Kidney (tissue), 14 donors: Measurements from ENCODE around the gene MEX3A. TPM values are rescaled to one million over a fixed set of nuclear protein-coding genes. Genes with fewer than 3 reads are reported as not detected.
"Not testable (repeated sequence)": the region's sequence is repeated elsewhere in the genome, so short reads cannot be mapped to it uniquely, and the experiment has no call there.

Experiments
- DNase-seq, 5 donors: peaks; one replicate each; pipeline ENCODE4 v3.0.0-alpha.2; 2013 to 2020
- FAIRE-seq: peaks from 2 replicates; lab custom pipeline; 2012; peaks lifted over from hg19 to GRCh38; lab: Jason Lieb, UNC
- H3K27ac ChIP-seq, 2 donors: one replicate each; pipeline ENCODE4 v1.7.0; 2013; ENCODE audit warnings: low read depth in 2 of 2, low read length in 2 of 2, inconsistent platforms in 1 of 2
- H3K27me3 ChIP-seq: one replicate; pipeline ENCODE4 v1.7.1; 2013; ENCODE audit warnings: low read length, inconsistent platforms; ENCODE audit not compliant: control insufficient read depth, insufficient read depth
- H3K36me3 ChIP-seq, 3 donors: one replicate each; pipeline versions ENCODE4 v1.7.0 to v1.7.1; 2013; ENCODE audit warnings: low read length in 3 of 3, control low read depth in 1 of 3, inconsistent platforms in 1 of 3; ENCODE audit not compliant: insufficient read depth in 3 of 3, control insufficient read depth in 2 of 3
- H3K4me1 ChIP-seq, 3 donors: one replicate each; pipeline versions ENCODE4 v1.7.0 to v1.7.1; 2013; ENCODE audit warnings: low read length in 3 of 3, inconsistent platforms in 1 of 3, low read depth in 1 of 3; ENCODE audit not compliant: control insufficient read depth in 2 of 3, insufficient read depth in 2 of 3
- H3K4me3 ChIP-seq, 3 donors: one replicate each; pipeline versions ENCODE4 v1.7.0 to v1.8.1; 2013; ENCODE audit warnings: low read length in 3 of 3, control low read depth in 1 of 3, inconsistent platforms in 1 of 3
- H3K9ac ChIP-seq, 3 donors: one replicate each; pipeline versions ENCODE4 v1.7.0 to v1.7.1; 2013; ENCODE audit warnings: low read length in 3 of 3, control low read depth in 1 of 3, inconsistent platforms in 1 of 3
- H3K9me3 ChIP-seq, 3 donors: one replicate each; pipeline versions ENCODE4 v1.7.0 to v1.7.1; 2013; ENCODE audit warnings: low read length in 3 of 3, control low read depth in 1 of 3, inconsistent platforms in 1 of 3; ENCODE audit not compliant: control insufficient read depth in 2 of 3, insufficient read depth in 1 of 3
- intact Hi-C: fragments of 100-400 bp; cut with DNase I; formaldehyde crosslinking; loops from one replicate; pipeline ENCODE4 v1.11.1; 2022
- polyA plus RNA-seq: library from polyadenylated mRNA; stranded (reverse); fragments of 350-450 nt; fragmentation: Illumina TruSeq; extraction: RNeasy Lipid Tissue Mini Kit (QIAGEN cat#74804); gene quantifications from one replicate; pipeline ENCODE4 v1.2.3, GENCODE V29; 2014; ENCODE audit warnings: low read depth, low replicate concordance; ENCODE audit not compliant: insufficient read depth
- total RNA-seq: library from RNA; stranded (reverse); fragmentation: NEBNext Ultra II Directional; extraction: Animal tissue kit (Norgen Biotek cat#: 25700); gene quantifications from one replicate; pipeline ENCODE4 v1.2.1, GENCODE V29; 2021
- TF ChIP-seq, protein P1 (sequence below): IDR thresholded peaks from 3 replicates; pipeline ENCODE4 v1.5.1; 2012; ENCODE audit warnings: mild to moderate bottlenecking, moderate library complexity, borderline replicate concordance; ENCODE audit not compliant: insufficient read depth; ENCODE audit errors: extremely low read depth
- donor health status: control.
- donor health status: control.
- donor health status: control.
- donor health status: control.
- donor health status: control.
- donor health status: DM: yes; HTN: yes; CAD: no.
- donor health status: Normal renal cell carcinoma (clear cell type).

MEX3A gene
- total and polyA plus RNA-seq, 2 donors from 2014 or later: 1.0 to 1.7 TPM

DNA sequence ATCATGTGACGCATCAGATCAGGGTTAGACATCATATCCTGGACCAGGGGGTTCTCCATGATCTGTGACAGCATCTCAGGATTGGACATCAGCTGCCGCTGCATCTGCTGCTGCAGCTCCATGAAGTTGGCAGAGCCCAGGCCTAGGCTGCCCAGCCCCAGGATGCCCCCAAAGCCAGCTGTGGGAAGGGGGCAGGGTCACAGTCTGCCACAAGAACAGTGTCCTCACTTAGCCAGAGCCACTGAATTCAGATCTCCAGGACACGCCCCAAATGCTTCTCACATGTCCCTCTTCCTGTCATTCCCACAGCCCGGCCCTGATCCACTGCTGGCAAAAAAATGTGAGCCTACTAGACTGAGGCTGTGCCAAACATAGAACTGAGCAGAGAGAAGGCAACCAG lies 31.9 kb downstream of the MEX3A start:
- no peak for DNase-seq
- intact Hi-C loops: no loop called here
- Histone ChIP-seq H3K4me3 (no peak overlapping the region), H3K9me3 (no peaks in the 10 kb centered on the region), H3K27ac (no peak overlapping the region), H3K27me3 (no peaks in the 10 kb centered on the region), H3K9ac (no peak overlapping the region), H3K36me3 (peaks cover 0 to 7% (median 4%) of the 10 kb centered on the region in 3 donors), H3K4me1 (peaks cover 0 to 3% (median 1%) of the 10 kb centered on the region in 3 donors)
- TF ChIP-seq, protein P1, sequence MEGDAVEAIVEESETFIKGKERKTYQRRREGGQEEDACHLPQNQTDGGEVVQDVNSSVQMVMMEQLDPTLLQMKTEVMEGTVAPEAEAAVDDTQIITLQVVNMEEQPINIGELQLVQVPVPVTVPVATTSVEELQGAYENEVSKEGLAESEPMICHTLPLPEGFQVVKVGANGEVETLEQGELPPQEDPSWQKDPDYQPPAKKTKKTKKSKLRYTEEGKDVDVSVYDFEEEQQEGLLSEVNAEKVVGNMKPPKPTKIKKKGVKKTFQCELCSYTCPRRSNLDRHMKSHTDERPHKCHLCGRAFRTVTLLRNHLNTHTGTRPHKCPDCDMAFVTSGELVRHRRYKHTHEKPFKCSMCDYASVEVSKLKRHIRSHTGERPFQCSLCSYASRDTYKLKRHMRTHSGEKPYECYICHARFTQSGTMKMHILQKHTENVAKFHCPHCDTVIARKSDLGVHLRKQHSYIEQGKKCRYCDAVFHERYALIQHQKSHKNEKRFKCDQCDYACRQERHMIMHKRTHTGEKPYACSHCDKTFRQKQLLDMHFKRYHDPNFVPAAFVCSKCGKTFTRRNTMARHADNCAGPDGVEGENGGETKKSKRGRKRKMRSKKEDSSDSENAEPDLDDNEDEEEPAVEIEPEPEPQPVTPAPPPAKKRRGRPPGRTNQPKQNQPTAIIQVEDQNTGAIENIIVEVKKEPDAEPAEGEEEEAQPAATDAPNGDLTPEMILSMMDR: no peak
- FAIRE-seq: no peak

DNA sequence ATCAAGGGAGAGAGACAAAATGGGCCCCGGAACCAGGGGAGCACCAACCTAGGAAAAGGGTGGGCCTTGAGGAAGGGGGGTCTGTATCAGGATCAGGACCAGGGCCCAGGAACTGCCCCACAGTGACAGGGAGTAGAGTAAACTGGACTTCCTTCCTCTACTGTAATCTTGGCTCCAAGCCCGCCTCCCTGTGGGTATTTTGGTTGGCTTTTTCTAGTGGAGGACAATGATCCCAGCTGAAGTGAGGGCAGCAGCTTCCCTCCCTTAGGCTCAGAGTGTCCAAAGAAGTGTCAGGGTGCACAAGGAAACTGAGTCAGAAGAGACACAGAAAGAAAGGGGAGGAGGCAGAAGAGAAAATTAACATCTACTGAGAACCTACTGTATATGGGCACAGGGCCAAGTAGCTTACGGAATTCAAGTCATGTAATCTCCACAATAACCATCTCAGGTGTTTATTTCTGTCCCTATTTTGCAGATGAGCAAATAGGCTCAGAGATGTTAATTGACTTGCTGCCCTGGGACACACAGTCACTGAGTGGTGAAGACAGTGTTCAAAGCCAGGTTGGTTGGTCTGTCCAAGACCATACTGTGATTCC lies 33.5 kb downstream of the MEX3A start:
- intact Hi-C loops: no loop called here
- DNase-seq (no peak), FAIRE-seq (no peak)
- Histone ChIP-seq H3K27me3 (no peaks in the 10 kb centered on the region), H3K27ac (no peak overlapping the region), H3K4me1 (no peaks in the 10 kb centered on the region), H3K9me3 (no peaks in the 10 kb centered on the region), H3K36me3 (peaks cover 0 to 7% (median 4%) of the 10 kb centered on the region in 3 donors), H3K4me3 (no peak overlapping the region), H3K9ac (no peak overlapping the region)
- TF ChIP-seq, protein P1: no peak

DNA sequence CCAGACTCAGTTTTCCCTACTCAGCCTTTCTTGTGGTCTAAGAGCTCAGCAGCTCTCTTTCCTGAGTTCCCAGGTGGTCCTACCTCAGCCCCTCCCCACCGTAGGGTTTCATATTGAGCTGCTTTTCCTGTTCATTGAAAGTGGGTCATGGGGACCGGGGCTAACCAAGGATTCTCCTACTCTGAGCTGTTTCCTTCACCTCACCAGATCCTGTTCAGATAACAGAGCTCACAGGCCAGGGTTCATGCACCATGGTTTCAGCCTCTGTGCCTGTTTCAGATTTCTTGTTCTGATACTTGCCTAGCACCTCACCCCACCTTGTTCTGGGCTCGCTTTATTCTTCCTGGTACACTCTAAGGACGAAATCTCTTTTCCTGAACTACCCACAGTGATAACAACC lies 37.2 kb downstream of the MEX3A start:
- H3K27ac ChIP-seq: no peak overlapping the region
- H3K27me3 ChIP-seq: no peaks in the 10 kb centered on the region
- FAIRE-seq (no peak), DNase-seq (no peak)
- peaks cover 0 to 6% (median 0%) of the 10 kb centered on the region in 3 donors for H3K4me1 ChIP-seq
- intact Hi-C loops: no loop called here
- H3K4me3 ChIP-seq: no peak overlapping the region
- peaks cover 2 to 16% (median 13%) of the 10 kb centered on the region in 3 donors for H3K36me3 ChIP-seq
- H3K9ac ChIP-seq: no peak overlapping the region
- H3K9me3 ChIP-seq: no peaks in the 10 kb centered on the region
- TF ChIP-seq, protein P1: no peak

DNA sequence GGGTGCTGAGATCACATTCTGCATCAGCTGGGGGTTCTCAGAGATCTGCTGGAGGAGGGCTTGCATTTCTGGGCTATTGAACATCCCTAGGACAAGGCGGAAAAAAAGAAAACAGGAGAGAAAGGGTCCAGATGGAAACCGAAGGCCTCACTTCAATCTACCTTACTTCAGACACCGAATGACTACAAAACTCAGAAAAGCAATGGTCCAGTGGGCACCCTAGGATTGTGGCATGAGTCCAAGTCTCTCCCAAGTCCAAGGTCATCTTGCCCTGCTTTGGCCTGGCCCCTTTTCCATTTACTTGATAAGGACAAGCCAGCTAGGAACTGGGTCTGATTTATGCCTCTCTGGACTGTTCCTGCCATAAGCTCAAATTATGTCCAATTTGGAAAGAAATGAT lies 39.4 kb downstream of the MEX3A start:
- TF ChIP-seq, protein P1: no peak
- Histone ChIP-seq H3K4me3 (no peak overlapping the region), H3K36me3 (peaks cover 2 to 9% (median 8%) of the 10 kb centered on the region in 3 donors), H3K9ac (no peak overlapping the region), H3K4me1 (peaks cover 0 to 6% (median 0%) of the 10 kb centered on the region in 3 donors), H3K27me3 (no peaks in the 10 kb centered on the region), H3K27ac (no peak overlapping the region), H3K9me3 (no peaks in the 10 kb centered on the region)
- intact Hi-C loops: no loop called here
- FAIRE-seq: no peak
- DNase-seq: no peak

DNA sequence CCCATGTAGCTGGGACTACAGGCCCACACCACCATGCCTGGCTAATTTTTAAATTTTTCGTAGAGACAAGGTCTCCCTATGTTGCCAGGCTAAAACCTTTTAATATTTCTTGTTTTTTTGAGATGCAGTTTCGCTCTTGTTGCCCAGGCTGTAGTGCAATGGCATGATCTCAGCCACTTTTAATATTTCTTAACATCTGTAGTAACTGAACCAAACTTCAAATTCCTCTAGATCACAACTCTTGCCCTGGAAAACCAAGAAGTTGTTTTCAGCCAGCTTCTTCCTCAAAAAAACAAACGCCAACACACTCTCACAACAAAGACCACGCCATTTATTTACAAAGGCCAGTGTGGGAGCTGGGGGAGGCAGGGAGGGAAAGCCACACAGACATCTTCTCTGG lies 47.3 kb downstream of the MEX3A start:
- intact Hi-C loops, H3K4me3 ChIP-seq, H3K4me1 ChIP-seq, DNase-seq, H3K27me3 ChIP-seq, H3K27ac ChIP-seq, H3K9ac ChIP-seq, FAIRE-seq, H3K9me3 ChIP-seq, H3K36me3 ChIP-seq: not testable (repeated sequence)
